Prostate gland (tissue), 2 donors: ENCODE results near the gene RCOR1.

ENCODE experiments used
- CTCF ChIP-seq, 4 experiments: fragments of 200-600 bp in 2 of 4; fragments of 450-650 bp in 2 of 4; sonication (generic) in 2 of 4; IDR thresholded peaks; 1 replicate in 3 of 4; 2 replicates in 1 of 4; pipeline ENCODE4 v1.5.1; 2016 to 2019; ENCODE audit warnings: antibody characterized with exemption in 4 of 4, mild to moderate bottlenecking in 2 of 4, moderate library complexity in 2 of 4
- POLR2AphosphoS5 ChIP-seq: sonication (generic); formaldehyde crosslinking; IDR thresholded peaks from one replicate; pipeline ENCODE4 v1.6.1; 2017; ENCODE audit warnings: antibody characterized with exemption

- no peak for TF ChIP-seq CTCF (IDR thresholded peaks at IDR 0.05)
- no peak for TF ChIP-seq POLR2AphosphoS5
Observed at GRCh38 chr14:102610968-102611811, 18.7 kb downstream of the RCOR1 start.
